ENCODE measurements around the gene RDH5.

DNA sequence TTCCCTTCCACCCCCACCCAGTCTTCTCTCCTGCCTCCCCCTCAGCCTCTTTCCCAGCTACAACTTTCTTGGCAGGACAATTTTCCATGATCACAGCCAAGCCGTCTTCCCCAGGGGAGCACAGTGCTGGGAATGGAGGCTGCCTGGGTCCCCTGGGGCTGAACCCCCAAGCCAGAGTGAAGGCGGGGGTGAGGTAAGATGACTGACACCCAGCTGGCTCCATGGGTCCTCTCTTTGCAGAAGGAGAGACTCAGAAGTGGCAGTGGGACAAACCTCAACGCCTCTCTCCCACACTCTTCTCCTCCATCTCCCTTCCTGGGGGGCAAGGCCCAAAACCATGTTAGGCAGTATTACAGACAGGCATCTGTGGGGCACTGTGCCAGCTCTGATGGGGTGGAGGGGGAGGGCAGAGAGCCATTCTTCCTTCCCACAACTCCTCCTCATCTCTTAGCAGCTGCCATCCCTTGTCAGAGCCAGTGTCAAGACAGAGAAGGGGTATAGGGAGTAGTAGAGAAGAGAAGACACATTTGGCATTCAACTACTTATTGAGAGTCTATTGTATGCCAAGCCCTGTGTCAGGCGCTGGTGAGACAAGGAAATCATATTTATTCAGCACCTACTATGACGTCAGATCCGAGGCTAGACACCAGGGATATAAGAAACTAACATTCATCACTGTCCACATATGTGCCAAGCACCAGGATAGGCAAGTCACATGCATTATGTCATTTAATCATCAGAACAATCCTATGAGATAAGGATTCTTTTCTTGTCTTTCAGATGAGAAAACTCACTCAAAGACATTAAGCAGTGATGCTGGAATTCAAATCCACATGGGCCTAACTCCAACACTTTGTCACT, 16.1 kb upstream of the RDH5 start:
- no peak for TF ChIP-seq POLR2A (IDR thresholded peaks at IDR 0.05)
- TF ChIP-seq, protein P1, sequence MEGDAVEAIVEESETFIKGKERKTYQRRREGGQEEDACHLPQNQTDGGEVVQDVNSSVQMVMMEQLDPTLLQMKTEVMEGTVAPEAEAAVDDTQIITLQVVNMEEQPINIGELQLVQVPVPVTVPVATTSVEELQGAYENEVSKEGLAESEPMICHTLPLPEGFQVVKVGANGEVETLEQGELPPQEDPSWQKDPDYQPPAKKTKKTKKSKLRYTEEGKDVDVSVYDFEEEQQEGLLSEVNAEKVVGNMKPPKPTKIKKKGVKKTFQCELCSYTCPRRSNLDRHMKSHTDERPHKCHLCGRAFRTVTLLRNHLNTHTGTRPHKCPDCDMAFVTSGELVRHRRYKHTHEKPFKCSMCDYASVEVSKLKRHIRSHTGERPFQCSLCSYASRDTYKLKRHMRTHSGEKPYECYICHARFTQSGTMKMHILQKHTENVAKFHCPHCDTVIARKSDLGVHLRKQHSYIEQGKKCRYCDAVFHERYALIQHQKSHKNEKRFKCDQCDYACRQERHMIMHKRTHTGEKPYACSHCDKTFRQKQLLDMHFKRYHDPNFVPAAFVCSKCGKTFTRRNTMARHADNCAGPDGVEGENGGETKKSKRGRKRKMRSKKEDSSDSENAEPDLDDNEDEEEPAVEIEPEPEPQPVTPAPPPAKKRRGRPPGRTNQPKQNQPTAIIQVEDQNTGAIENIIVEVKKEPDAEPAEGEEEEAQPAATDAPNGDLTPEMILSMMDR (IDR thresholded peaks at IDR 0.05), result no peak
- TF ChIP-seq EP300 (IDR thresholded peaks at IDR 0.05), result no peak
